Body of pancreas (tissue), 4 donors: ENCODE data around the gene LIN7A.

Source experiments
- POLR2A ChIP-seq, 3 donors: fragments of 450-650 bp; IDR thresholded peaks; one replicate each; pipeline ENCODE4 v1.6.1; 2016; ENCODE audit warnings: antibody characterized with exemption in 3 of 3, mild to moderate bottlenecking in 2 of 3
- TF ChIP-seq, protein P1 (sequence below), 7 experiments: fragments of 450-650 bp in 4 of 7; fragments of 200-600 bp in 3 of 7; sonication (generic) in 3 of 7; IDR thresholded peaks; one replicate each; pipeline ENCODE4 v1.5.1; 2016 to 2019; ENCODE audit warnings: antibody characterized with exemption in 7 of 7

DNA sequence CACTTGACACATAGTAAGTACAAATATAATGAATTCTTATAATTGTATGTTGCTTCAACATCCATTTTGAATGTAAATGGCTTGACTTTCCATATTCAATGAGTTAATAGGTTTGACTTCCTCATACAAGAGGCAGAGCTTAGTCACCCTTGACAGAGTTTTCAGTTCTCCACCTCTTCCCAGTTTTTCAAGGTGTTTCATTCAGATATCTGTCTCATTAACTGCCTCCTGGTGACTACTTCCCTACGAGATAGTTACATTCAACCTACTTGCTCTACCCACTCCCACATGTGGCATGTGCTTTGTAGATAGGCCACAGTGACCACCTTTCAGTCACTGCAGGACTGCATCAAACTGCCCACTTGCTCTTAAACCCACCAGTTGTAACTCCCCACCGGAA, 161.0 kb downstream of the LIN7A start:
- TF ChIP-seq, protein P1, sequence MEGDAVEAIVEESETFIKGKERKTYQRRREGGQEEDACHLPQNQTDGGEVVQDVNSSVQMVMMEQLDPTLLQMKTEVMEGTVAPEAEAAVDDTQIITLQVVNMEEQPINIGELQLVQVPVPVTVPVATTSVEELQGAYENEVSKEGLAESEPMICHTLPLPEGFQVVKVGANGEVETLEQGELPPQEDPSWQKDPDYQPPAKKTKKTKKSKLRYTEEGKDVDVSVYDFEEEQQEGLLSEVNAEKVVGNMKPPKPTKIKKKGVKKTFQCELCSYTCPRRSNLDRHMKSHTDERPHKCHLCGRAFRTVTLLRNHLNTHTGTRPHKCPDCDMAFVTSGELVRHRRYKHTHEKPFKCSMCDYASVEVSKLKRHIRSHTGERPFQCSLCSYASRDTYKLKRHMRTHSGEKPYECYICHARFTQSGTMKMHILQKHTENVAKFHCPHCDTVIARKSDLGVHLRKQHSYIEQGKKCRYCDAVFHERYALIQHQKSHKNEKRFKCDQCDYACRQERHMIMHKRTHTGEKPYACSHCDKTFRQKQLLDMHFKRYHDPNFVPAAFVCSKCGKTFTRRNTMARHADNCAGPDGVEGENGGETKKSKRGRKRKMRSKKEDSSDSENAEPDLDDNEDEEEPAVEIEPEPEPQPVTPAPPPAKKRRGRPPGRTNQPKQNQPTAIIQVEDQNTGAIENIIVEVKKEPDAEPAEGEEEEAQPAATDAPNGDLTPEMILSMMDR (IDR thresholded peaks at IDR 0.05): no peak
- TF ChIP-seq POLR2A (IDR thresholded peaks at IDR 0.05): no peak
